Measurements from ENCODE around the gene GRM4. TPM values are rescaled to one million over a fixed set of nuclear protein-coding genes. Genes with fewer than 3 reads are reported as not detected.

Gene GRM4
- total and polyA plus RNA-seq, 10 of the 15 experiments (the other 5 are each of a cell fraction or from before 2014, with no cell fraction given) = 0.01 to 0.31 (median 0.05) TPM; not detected in 2

DNA sequence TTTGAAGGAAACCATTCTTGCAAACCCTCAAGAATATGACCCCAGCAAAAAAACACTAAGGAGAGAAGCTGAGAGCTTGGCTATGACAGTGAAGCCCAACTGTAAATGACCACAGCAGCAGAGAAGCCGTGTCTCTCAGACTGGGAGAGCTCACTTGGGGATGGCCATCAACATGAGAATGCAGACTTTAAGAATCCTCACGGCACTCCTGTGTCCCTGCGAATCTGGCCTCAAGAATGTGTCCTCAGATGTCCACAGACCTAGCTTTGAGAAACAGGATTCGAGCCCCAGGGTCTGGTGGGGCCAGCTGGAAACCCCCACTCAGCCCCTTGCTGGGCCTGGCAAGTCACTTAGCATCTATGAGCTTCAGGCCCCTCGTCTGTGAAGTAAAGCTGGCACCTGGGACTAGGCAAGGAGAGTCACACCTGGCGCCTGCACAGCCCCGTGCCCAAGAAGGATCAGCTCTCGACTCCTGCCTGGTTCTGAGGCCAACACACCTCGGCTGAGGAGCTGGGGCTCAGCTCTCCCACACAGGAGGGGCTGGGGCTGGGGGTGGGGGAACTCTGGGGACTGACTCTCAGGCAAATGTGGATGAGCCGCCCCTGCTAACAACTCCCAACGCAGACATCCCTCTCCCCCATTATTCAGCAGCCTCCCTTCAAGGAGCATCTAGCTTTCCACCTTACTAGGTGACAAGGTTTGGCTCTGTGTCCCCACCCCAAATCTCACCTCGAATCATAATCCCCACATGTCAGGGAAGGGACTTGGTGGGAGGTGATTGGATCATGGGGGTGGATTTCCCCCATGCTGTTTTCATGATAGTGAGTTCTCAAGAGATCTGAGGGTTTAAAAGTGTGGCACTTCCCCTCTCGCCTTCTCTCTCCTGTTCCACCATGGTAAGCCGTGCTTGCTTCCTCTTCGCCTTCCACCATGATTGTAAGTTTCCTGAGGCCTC is 97.7 kb downstream of the GRM4 start (continued):
- TF ChIP-seq, protein P1, sequence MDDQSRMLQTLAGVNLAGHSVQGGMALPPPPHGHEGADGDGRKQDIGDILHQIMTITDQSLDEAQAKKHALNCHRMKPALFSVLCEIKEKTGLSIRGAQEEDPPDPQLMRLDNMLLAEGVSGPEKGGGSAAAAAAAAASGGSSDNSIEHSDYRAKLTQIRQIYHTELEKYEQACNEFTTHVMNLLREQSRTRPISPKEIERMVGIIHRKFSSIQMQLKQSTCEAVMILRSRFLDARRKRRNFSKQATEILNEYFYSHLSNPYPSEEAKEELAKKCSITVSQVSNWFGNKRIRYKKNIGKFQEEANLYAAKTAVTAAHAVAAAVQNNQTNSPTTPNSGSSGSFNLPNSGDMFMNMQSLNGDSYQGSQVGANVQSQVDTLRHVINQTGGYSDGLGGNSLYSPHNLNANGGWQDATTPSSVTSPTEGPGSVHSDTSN (IDR thresholded peaks at IDR 0.05; ENCODE audit: insufficient replicate concordance, low read depth, low read length) = no peak
- TF ChIP-seq ZNF384 (IDR thresholded peaks at IDR 0.05; ENCODE audit: borderline replicate concordance, low read depth, low read length) = no peak
- TF ChIP-seq, protein P2, sequence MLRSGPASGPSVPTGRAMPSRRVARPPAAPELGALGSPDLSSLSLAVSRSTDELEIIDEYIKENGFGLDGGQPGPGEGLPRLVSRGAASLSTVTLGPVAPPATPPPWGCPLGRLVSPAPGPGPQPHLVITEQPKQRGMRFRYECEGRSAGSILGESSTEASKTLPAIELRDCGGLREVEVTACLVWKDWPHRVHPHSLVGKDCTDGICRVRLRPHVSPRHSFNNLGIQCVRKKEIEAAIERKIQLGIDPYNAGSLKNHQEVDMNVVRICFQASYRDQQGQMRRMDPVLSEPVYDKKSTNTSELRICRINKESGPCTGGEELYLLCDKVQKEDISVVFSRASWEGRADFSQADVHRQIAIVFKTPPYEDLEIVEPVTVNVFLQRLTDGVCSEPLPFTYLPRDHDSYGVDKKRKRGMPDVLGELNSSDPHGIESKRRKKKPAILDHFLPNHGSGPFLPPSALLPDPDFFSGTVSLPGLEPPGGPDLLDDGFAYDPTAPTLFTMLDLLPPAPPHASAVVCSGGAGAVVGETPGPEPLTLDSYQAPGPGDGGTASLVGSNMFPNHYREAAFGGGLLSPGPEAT (IDR thresholded peaks at IDR 0.05; ENCODE audit: low read depth) = no peak
- TF ChIP-seq IKZF1 (conservative IDR thresholded peaks at IDR 0.05) = no peak
- TF ChIP-seq MXI1 (IDR thresholded peaks at IDR 0.05; ENCODE audit: low read depth, low read length) = no peak

DNA sequence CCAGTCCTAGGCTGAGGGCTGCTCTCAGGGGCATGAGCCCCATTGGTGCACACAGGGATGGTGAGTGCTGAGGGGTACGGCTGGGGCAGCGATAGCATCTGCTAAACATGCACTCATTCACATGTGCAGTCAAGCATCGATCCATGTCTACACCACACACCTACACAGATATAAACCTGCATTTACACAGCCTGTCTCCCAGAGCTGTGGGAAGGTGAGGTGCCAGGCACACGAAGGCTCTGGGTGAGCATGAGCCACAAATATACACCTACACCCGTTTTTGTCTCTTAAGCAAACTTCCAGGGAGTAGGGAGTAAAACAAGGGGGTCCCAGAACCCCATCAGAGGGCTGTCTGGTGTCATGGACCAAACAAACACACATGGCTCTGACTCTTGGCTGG is 99.3 kb downstream of the GRM4 start:
- in situ Hi-C loops (cut with MboI) = no loop called here
- TF ChIP-seq ZNF622 (IDR thresholded peaks at IDR 0.05) (no peak), JUNB (IDR thresholded peaks at IDR 0.05) (no peak), KAT2A (conservative IDR thresholded peaks at IDR 0.05; ENCODE audit: control insufficient read depth, low read depth, low read length) (no peak), BACH1 (IDR thresholded peaks at IDR 0.05; ENCODE audit: borderline replicate concordance) (no peak), CBX3 (IDR thresholded peaks at IDR 0.05; ENCODE audit: borderline replicate concordance, low read depth) (no peak), ESRRA (IDR thresholded peaks at IDR 0.05; ENCODE audit: low read length) (no peak), NR2C1 (IDR thresholded peaks at IDR 0.05) (no peak), RELA (IDR thresholded peaks at IDR 0.05; ENCODE audit: borderline replicate concordance, partially characterized antibody) (no peak), SRF (IDR thresholded peaks at IDR 0.05; ENCODE audit: low read depth in 2 of 2, low read length in 2 of 2) (no peak), JUND (IDR thresholded peaks at IDR 0.05; ENCODE audit: low read depth, low read length) (no peak), LARP7 (IDR thresholded peaks at IDR 0.05) (no peak)
- TF ChIP-seq, protein P3, sequence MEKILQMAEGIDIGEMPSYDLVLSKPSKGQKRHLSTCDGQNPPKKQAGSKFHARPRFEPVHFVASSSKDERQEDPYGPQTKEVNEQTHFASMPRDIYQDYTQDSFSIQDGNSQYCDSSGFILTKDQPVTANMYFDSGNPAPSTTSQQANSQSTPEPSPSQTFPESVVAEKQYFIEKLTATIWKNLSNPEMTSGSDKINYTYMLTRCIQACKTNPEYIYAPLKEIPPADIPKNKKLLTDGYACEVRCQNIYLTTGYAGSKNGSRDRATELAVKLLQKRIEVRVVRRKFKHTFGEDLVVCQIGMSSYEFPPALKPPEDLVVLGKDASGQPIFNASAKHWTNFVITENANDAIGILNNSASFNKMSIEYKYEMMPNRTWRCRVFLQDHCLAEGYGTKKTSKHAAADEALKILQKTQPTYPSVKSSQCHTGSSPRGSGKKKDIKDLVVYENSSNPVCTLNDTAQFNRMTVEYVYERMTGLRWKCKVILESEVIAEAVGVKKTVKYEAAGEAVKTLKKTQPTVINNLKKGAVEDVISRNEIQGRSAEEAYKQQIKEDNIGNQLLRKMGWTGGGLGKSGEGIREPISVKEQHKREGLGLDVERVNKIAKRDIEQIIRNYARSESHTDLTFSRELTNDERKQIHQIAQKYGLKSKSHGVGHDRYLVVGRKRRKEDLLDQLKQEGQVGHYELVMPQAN (conservative IDR thresholded peaks at IDR 0.05) = no peak
- TF ChIP-seq, protein P4, sequence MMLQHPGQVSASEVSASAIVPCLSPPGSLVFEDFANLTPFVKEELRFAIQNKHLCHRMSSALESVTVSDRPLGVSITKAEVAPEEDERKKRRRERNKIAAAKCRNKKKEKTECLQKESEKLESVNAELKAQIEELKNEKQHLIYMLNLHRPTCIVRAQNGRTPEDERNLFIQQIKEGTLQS (IDR thresholded peaks at IDR 0.05; ENCODE audit: borderline replicate concordance, extremely low read depth, low read depth, low read length) = no peak

More for the DNA sequence above, 99.3 kb downstream of the GRM4 start:
- Histone ChIP-seq H3K4me1 (ENCODE audit: control insufficient read depth, insufficient read depth, low read length) (peaks cover 6% of the 10 kb centered on the region), H3K27ac (ENCODE audit: control insufficient read depth, insufficient read depth) (no peak overlapping the region), H3K36me3 (ENCODE audit: control insufficient read depth in 2 of 2, insufficient read depth in 2 of 2, low read length in 1 of 2) (no peaks in the 10 kb centered on the region), H3K9me3 (replicated peaks; ENCODE audit: control insufficient read depth, insufficient read depth, low read length) (no peaks in the 10 kb centered on the region), H3K79me2 (ENCODE audit: control insufficient read depth, insufficient read depth, low read length) (no peaks in the 10 kb centered on the region), H3K9ac (ENCODE audit: control insufficient read depth, insufficient read depth, low read length) (no peak overlapping the region), H3K4me3 (no peak overlapping the region), H4K20me1 (ENCODE audit: control insufficient read depth, insufficient read depth) (no peaks in the 10 kb centered on the region), H2AFZ (ENCODE audit: control insufficient read depth, low read depth, low read length) (no peak overlapping the region), H3K27me3 (replicated peaks in 1 of 2; ENCODE audit: control insufficient read depth in 2 of 2, insufficient read depth in 2 of 2, low read length in 1 of 2) (no peaks in the 10 kb centered on the region; a peak in 1 of 4 replicates), H3K4me2 (ENCODE audit: control insufficient read depth, insufficient read depth) (no peak overlapping the region)
- DNase-seq (ENCODE audit: low read depth, low spot score) (no peak), ATAC-seq (no peak), FAIRE-seq (no peak)
- no TSS peak for BruUV-seq (replicated peaks)
- POLR2A ChIA-PET = no interaction called here
- CTCF ChIA-PET = no interaction called here
- intact Hi-C loops (cut with micrococcal nuclease; ENCODE audit: unreplicated experiment) = no loop called here
- SMC1A ChIA-PET (ENCODE audit: uncharacterized antibody, unreplicated experiment) = no interaction called here
- WGBS (ENCODE audit: insufficient coverage, insufficient replicate concordance, low lambda C conversion rate, missing lambda C conversion rate) = 0% methylated on average over 5 of the region's 5 CpGs
- RAD21 ChIA-PET (ENCODE audit: unreplicated experiment) = no interaction called here

All from GM12878 (cell line).